GM21825 (cell line): Measurements from ENCODE around the gene TBC1D14.

ENCODE experiments used
- ATAC-seq: cut with Tn5 transposase; IDR thresholded peaks from one replicate; pipeline ENCODE4 v1.9.1; 2021; ENCODE audit warnings: mild to moderate bottlenecking, moderate library complexity; ENCODE audit not compliant: unreplicated experiment

The TBC1D14 gene

DNA sequence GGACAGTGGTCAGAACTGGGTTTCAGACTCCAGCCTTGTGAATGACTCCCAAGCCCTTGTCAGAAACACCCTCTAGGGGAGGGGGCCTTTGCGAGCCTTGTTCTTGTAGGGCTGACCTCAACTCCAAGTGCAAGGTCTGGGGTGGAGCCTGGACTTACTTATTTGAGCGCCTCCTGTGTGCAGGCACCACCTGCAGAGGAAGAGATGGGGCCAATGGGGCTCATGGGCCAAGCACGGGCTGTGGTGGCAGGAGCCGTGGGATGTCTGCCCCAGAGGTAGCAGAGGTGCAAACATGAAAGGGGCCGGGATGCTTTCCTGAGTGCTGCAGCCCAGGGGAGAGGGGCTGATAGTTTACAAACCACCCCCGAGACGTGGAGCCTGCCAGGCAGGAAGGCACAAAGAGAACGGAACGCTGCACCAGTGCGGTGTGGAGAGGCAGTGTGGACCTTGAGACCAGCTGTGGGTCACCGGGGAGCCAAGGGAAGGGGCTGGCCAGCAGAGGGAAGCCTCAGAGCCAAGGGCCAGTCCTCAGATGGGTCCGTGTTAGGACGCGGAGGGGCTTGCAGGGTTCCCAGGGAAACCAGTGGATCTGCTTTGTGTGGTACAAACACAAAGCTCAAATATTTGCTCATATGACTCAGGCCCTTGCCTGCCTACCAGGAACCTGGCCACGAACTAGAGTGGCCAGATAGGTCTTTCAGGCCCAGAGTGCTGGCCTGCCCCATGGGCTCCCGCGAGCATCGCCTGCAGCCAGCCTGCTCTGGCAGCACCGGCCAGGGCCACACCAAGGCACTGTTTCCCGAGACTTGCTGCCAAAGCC, 124.8 kb downstream of the TBC1D14 start:
- ATAC-seq: no peak

DNA sequence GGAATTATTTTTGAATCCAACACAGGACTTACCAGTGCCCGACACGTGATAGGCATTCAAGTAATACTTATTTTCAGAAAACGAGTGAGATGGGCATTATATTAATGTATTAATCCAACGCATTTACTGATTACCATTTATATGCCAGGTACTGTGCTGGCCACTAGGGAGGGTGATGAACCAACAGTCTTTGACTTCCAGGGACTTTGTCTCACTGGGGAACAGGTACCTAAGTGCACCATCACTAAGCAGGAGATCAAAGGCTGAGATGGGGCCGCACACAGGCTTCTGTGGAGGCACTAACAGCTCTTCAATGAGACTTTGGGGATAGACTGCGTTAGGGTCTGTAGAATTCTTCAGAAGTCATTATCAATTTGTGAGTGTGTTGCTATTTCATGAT, 127.8 kb downstream of the TBC1D14 start:
- ATAC-seq: no peak

GRCh38 chr4:7040765-7041164, 131.1 kb downstream of the TBC1D14 start:
- no peak for ATAC-seq

DNA sequence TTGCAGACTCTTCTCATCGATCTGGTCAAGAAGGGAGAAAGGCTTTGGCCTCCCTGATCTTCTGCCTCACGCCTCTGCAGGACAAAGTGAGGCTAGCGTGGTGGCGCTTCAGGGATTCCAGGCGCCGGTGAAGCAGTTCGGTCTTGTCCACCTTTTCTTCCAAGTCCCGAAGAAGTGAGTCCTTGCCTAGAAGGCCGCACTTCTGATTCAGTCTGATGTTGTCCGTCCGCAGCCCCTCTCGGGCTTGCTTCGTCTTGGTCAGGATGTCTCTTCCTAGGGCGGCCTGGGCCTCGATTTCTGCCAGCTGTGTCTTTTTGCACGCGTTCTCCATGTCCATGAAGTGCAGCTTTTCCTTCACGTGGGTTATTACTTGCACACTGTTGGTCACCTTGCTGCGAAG, 131.6 kb downstream of the TBC1D14 start:
- ATAC-seq: no peak

- no peak for ATAC-seq
These were observed 132.3 kb downstream of the TBC1D14 start for GRCh38 chr4:7041801-7042502.

DNA sequence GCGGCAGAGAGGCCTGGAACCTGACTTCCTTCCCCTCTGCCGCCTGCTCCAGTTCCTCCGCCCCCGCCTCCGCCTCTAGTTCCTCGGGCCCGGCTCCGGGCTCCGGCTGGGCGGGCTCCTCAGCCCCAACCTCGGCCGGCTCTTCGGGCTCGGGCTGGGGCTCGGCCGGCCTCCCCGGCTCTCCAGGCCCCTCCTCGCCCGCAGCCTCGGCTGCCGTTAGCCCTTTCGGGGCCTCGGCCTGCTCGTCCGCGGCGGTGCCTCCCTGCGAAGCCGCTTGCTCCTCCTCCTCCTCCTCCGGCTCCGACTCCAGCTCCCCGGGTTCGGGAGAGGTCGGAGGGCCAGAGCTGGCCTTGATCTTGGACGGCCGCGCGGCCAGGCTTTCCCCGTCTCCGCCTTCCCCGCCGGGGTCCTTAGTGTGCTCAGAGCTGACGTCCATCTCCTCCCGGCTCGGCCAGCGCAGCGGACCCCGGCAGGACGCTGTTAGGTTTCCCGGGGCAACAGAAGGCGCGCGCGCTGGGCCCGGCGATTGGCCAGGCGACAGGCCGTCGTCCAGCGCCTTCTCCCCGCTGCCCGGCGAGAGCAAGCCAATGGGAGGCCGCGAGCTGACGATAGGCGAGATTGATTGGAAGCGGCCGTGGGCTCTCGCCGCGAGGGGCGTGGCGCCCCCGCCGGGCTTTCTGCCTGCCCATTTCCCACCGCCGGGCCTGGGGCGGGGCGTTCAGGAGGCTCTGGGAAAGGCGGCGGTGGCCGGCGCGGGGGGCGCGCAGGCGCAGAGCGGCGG, 133.1 kb downstream of the TBC1D14 start:
- peak; percentile 75 for ATAC-seq

- ATAC-seq: peak; percentile 12
These were observed 133.9 kb downstream of the TBC1D14 start, which contains the start of gene TADA2B for GRCh38 chr4:7043284-7044136. Gene TADA2B, plus strand, starts transcription at chr4:7043372. Its CDS starts 208 bp downstream, at chr4:7043580.

- ATAC-seq: no peak
These were observed 134.7 kb downstream of the TBC1D14 start for GRCh38 chr4:7044137-7044930.

GRCh38 chr4:7045553-7045952, 135.9 kb downstream of the TBC1D14 start:
- ATAC-seq: no peak

DNA sequence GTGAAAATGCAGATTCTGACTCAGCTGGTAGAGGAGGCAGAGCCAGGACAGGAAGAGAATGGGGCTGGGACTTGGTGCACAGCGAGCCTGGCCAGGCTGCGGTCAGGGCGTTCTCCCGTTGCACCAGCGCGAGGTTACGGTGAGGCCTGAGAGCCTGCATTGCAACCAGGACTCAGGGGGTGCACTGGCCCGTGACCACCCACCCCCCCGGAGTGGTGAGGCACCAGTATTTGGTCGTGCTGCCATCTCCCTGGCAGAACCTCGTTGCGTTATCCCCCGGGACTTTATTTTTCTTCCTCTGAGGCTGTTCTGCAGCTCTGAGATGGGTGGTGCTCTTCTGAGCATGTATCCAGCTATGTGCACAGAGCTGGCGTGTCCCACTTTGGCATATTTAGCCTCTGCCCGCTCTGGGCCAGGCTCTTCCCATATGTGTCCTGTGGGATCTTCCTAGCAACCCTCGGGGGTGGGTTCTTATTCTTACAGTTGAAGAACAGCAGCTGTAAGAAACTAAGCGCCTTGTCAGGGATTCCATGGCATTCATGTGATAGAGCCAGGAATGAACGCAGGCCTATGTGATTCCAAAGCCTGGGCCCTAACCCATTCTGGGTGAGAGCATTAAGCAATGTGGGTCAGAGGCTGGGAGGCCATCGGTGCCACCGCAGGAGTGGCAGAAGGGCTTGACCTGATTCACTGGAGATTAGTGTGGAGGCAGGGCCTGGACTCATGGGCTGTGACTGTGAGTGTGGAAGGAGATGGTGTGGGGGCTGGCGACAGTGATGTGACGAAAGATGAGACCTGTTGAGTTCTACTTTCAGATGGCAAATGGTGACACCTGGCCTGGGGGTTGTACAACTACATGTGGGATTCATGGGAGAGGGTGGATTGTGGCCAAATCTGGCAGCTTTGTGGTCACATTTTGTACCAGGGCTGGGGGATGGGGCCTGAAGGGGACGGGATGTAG, 136.6 kb downstream of the TBC1D14 start:
- ATAC-seq: peak; percentile 18

GRCh38 chr4:7046971-7047370, 137.3 kb downstream of the TBC1D14 start:
- ATAC-seq: no peak

- ATAC-seq: no peak
These were observed 139.0 kb downstream of the TBC1D14 start for GRCh38 chr4:7048642-7049041.

DNA sequence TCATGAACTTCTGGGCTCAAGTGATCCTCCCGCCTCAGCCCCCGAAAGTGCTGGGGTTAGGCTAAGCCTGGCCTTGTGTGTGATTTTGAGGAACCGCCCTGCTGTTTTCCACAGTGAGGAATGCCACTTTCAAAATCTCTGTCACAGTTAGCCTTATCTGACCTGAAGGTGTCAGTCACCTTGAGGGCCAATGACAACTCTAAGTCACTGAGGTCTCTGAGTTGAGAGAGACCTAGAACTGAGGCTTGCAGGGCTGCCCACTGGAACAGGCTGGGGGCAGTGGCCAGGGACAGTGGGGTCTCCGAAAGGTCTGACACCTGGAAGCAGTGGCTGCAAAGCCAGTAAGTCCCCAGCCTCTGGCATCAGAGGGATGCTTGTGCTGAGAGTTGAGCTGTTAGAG, 139.7 kb downstream of the TBC1D14 start:
- no peak for ATAC-seq

GRCh38 chr4:7049739-7050138, 140.1 kb downstream of the TBC1D14 start:
- no peak for ATAC-seq

DNA sequence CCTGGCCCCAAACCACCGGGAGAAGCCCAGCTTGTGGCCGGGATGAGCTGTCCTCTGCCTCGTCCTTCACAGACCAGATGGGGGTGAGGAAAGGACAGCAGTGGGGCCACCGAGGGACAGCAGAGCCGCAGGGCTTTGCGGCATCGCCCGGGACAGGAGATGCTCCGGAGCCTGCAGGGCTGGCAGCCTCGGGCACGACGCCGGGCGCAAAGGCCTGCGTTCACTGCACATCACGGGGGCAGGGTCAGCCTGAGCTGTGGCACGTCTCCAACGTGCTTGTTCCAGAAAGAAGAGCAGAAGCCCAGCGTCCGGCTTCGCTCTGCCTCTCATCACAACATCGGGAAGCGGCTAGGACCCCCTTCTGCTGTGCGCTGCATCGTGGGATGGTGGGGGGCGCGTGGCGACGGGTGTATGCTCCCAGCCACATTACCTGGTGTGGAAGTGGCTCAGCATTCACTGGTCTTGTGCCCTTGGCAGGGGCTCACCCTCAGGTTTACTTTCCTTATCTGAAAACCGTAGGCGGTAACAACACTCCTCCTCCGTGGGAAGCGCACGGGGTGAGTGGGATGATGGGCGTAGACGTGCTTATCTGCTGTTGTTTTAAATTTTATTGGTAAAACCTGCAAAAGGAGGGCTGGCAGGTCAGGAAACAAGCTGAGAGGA, 141.0 kb downstream of the TBC1D14 start:
- ATAC-seq: no peak

DNA sequence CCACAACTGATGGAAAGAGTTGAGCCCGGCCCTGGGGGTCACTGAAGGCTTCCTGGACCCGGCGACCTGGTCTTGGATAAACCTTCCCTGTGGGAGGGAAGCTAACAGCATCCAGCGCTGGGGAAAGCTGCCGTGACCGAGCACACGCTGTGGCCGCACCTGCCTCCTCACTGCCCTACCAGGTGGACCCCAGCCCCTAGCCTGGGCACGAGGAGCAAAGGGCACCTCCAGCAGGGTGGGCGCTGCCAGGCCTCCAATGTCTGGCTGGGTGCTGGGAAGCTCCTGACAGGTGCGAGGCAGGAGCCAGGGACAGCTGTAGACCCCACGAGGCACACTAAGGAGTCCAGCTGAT, 141.5 kb downstream of the TBC1D14 start:
- no peak for ATAC-seq

DNA sequence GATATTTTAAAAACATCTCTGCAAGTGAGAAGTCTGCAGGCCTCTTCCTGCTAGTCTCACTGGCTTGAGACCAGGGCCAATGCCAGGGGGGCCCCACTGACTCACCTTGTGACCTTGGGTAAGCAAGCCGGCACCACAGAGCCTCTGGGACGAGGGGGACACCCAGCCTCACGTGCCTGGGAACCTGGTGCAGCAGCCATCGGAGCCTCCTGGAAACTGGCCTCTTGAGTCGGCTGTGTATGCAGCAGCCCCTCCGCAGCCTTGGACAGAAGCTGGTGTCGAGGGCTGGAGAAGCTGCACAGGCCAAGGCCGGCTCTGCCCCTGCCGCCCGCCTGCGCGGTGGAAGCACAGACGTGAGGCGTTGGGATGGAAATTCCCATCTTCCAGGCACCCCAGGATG, 142.3 kb downstream of the TBC1D14 start:
- ATAC-seq: no peak

DNA sequence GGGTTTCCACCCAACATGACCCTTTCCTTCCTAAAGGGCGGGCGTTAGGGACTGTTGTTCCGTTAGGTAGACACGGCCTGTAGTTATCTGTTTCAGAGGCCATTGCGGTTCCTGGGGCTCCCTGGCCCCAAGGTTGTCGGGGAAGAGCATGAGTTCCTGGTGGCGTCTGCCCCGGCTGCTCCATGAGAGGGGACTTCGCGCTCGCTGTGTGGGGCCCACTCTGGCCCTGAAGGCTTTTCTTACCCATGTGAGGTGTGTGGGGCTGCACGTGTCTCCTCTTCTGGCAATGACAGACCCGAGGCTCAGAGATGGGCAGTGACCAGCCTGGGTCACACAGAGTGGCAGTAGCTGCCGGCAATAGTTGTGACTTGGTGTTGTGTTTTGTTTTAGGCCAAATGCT, 142.7 kb downstream of the TBC1D14 start:
- ATAC-seq: no peak
